GM23248 (cell line): ENCODE data around the gene IFNLR1. TPM values are rescaled to one million over a fixed set of nuclear protein-coding genes. Genes with fewer than 3 reads are reported as not detected.

Experiments used
- DNase-seq: peaks from one replicate; pipeline ENCODE4 v3.0.0-alpha.2; 2015
- H2AFZ ChIP-seq: fragments of 200-600 bp; sonication (generic); 2 replicates; pipeline ENCODE4 v1.6.1; 2016; ENCODE audit warnings: antibody characterized with exemption
- H3F3A ChIP-seq: fragments of 200-600 bp; sonication (generic); 2 replicates; pipeline ENCODE4 v1.6.1; 2016; ENCODE audit warnings: mild to moderate bottlenecking, antibody characterized with exemption, mixed run types; ENCODE audit not compliant: insufficient read depth
- H3K27ac ChIP-seq: fragments of 200-600 bp; sonication (generic); 2 replicates; pipeline ENCODE4 v1.5.1; 2016; ENCODE audit warnings: mild to moderate bottlenecking
- H3K27me3 ChIP-seq: fragments of 200-600 bp; sonication (generic); replicated peaks from 2 replicates; pipeline ENCODE4 v1.6.1; 2016; ENCODE audit warnings: mild to moderate bottlenecking; ENCODE audit not compliant: insufficient read depth
- H3K36me3 ChIP-seq: fragments of 200-600 bp; sonication (generic); 2 replicates; pipeline ENCODE4 v1.6.1; 2016; ENCODE audit warnings: low read depth, mild to moderate bottlenecking
- H3K4me1 ChIP-seq: fragments of 200-600 bp; sonication (generic); 2 replicates; pipeline ENCODE4 v1.6.1; 2016; ENCODE audit warnings: mild to moderate bottlenecking; ENCODE audit not compliant: insufficient read depth
- H3K4me2 ChIP-seq: fragments of 200-600 bp; sonication (generic); one replicate; pipeline ENCODE4 v1.6.1; 2016; ENCODE audit warnings: mild to moderate bottlenecking; ENCODE audit not compliant: unreplicated experiment
- H3K4me3 ChIP-seq: fragments of 200-600 bp; sonication (generic); 2 replicates; pipeline ENCODE4 v1.5.1; 2016; ENCODE audit warnings: mild to moderate bottlenecking
- H3K79me2 ChIP-seq: fragments of 200-600 bp; sonication (generic); 2 replicates; pipeline ENCODE4 v1.6.1; 2016; ENCODE audit warnings: mild to moderate bottlenecking; ENCODE audit not compliant: insufficient read depth
- H3K9ac ChIP-seq: fragments of 200-600 bp; sonication (generic); 2 replicates; pipeline ENCODE4 v1.6.1; 2016; ENCODE audit warnings: mild to moderate bottlenecking
- H3K9me2 ChIP-seq: fragments of 200-600 bp; sonication (generic); 2 replicates; pipeline ENCODE4 v1.6.1; 2016; ENCODE audit warnings: mixed run types, mild to moderate bottlenecking, moderate library complexity; ENCODE audit not compliant: insufficient read depth
- H3K9me3 ChIP-seq: fragments of 200-600 bp; sonication (generic); one replicate; pipeline ENCODE4 v1.6.1; 2017; ENCODE audit warnings: low read depth
- H4K20me1 ChIP-seq: fragments of 200-600 bp; sonication (generic); 2 replicates; pipeline ENCODE4 v1.6.0; 2016; ENCODE audit not compliant: insufficient read depth
- EZH2 ChIP-seq: fragments of 200-600 bp; sonication (generic); IDR thresholded peaks from 2 replicates; pipeline ENCODE4 v1.6.1; 2018; ENCODE audit warnings: antibody characterized with exemption, mild to moderate bottlenecking; ENCODE audit not compliant: insufficient read depth, poor library complexity, severe bottlenecking
- EZH2phosphoT487 ChIP-seq: fragments of 200-600 bp; sonication (generic); IDR thresholded peaks from 2 replicates; pipeline ENCODE4 v1.6.1; 2018; ENCODE audit warnings: antibody characterized with exemption, moderate library complexity, mild to moderate bottlenecking, low read depth; ENCODE audit not compliant: insufficient read depth
- WGBS, 2 experiments: methylation state at CpG; one replicate each; pipeline ENCODE4 v1.1.6; 2015 to 2017; ENCODE audit warnings: low lambda C conversion rate in 2 of 2, low coverage in 1 of 2; ENCODE audit errors: missing lambda C conversion rate in 2 of 2; 5-methylcytosine and 5-hydroxymethylcytosine counted together
- in situ Hi-C: fragments of 300-500 bp; cut with MboI; formaldehyde crosslinking; loops from 2 replicates; pipeline ENCODE4 v1.15.0; 2020
- polyA plus RNA-seq: library from polyadenylated mRNA; unstranded; fragments of >200 nt; fragmentation: Nextera tagmentation; extraction: Ambion mirVana; gene quantifications from 2 replicates; pipeline ENCODE4 v1.2.1, GENCODE V29; 2016
- total RNA-seq: library from RNA; depleted of rRNA; stranded (reverse); fragments of >200 nt; shearing (Covaris generic); gene quantifications from 2 replicates; pipeline ENCODE4 v1.2.3, GENCODE V29; 2014

The IFNLR1 gene
- total and polyA plus RNA-seq, 2 experiments from 2014 or later, result not detected

GRCh38 chr1:24195874-24196273, 8.8 kb upstream of the IFNLR1 start:
- WGBS, 2 experiments, result 50 to 89% methylated on average over 2 to 22 of the region's 22 CpGs
- 0 out of 2 replicates have a peak, but pooled peaks cover 3% of the 10 kb centered on the region for H3F3A ChIP-seq
- H3K9me2 ChIP-seq, result no peaks in the 10 kb centered on the region
- H3K9me3 ChIP-seq, result no peaks in the 10 kb centered on the region
- no peaks in the 10 kb centered on the region for H3K36me3 ChIP-seq
- no peaks in the 10 kb centered on the region for H4K20me1 ChIP-seq
- no peak overlapping the region for H3K4me3 ChIP-seq
- H3K79me2 ChIP-seq, result no peaks in the 10 kb centered on the region
- in situ Hi-C loops, result no loop called here
- no peaks in the 10 kb centered on the region for H3K27me3 ChIP-seq
- H3K9ac ChIP-seq, result no peak overlapping the region
- no peak overlapping the region for H2AFZ ChIP-seq
- TF ChIP-seq EZH2 (no peak), EZH2phosphoT487 (no peak)
- no peaks in the 10 kb centered on the region for H3K4me1 ChIP-seq
- no peak overlapping the region for H3K27ac ChIP-seq
- H3K4me2 ChIP-seq, result no peak overlapping the region
- no peak for DNase-seq

DNA sequence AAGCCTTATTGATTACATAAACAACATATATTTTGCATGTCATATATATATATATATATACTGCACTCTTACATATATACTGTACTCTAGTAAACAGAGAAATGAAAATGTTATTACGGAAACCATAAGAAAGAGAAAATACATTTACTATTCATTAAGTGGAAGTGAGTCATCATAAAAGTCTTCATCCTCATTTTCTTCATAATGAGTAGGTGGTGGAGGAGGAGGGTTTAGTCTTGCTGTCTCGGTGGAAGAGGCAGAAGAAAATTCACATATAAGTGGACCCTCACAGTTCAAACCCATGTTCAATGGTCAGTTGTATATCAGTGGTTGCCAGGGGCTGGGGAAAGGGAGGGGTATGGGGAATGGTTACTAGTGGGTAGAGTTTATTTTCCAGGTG, 8.0 kb upstream of the IFNLR1 start:
- Histone ChIP-seq H3K4me1 (no peaks in the 10 kb centered on the region; the same call in 1 of the 2 replicates), H3K36me3 (no peaks in the 10 kb centered on the region), H4K20me1 (no peaks in the 10 kb centered on the region), H3K27ac (no peak overlapping the region), H2AFZ (no peak overlapping the region), H3K9me3 (no peaks in the 10 kb centered on the region), H3K9me2 (no peaks in the 10 kb centered on the region), H3K79me2 (no peaks in the 10 kb centered on the region), H3F3A (peaks cover 3% of the 10 kb centered on the region; the same call in 1 of the 2 replicates), H3K27me3 (no peaks in the 10 kb centered on the region), H3K9ac (no peak overlapping the region), H3K4me2 (no peak overlapping the region), H3K4me3 (no peak overlapping the region)
- TF ChIP-seq EZH2phosphoT487, result no peak
- TF ChIP-seq EZH2, result no peak
- 83 to 90% methylated on average over 2 of the region's 2 CpGs for WGBS, 2 experiments
- no peak for DNase-seq
- in situ Hi-C loops, result no loop called here

- Histone ChIP-seq H3K9me3 (no peaks in the 10 kb centered on the region), H3K4me1 (no peaks in the 10 kb centered on the region; the same call in 1 of the 2 replicates), H3F3A (peaks cover 9% of the 10 kb centered on the region; the same call in 1 of the 2 replicates), H3K9me2 (no peaks in the 10 kb centered on the region), H3K79me2 (no peaks in the 10 kb centered on the region), H3K27ac (no peak overlapping the region), H3K27me3 (peaks cover under 1% of the 10 kb centered on the region; the same call in 1 of the 2 replicates), H3K36me3 (no peaks in the 10 kb centered on the region), H3K4me2 (no peak overlapping the region), H4K20me1 (no peaks in the 10 kb centered on the region), H3K9ac (no peak overlapping the region), H3K4me3 (no peak overlapping the region), H2AFZ (no peak overlapping the region)
- TF ChIP-seq EZH2phosphoT487 (no peak), EZH2 (no peak)
- DNase-seq, result peak; percentile 18
- in situ Hi-C loops, result no loop called here
- WGBS, 2 experiments, result 50 to 52% methylated on average over 4 of the region's 4 CpGs
These were observed 6.0 kb upstream of the IFNLR1 start for GRCh38 chr1:24193046-24193445.

DNA sequence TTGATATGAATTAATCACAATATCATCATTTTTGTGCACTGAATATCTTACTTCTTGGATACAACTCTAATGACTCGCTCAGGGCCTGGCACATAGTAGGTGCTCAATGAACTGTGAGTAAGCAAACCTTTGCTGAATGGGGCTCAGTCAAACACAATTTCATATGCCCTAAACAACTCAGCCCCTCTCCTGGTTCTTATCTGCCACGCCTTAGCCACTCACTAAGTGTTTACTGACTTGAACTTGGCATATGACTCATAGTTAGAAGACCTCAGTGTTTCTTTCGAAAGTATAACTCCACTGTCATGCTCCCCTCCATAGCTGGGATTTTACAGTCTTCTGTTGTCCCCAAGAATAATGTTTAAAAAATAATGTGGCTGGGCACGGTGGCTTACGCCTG, 4.8 kb upstream of the IFNLR1 start:
- no peak overlapping the region for H3K27ac ChIP-seq
- in situ Hi-C loops, result no loop called here
- TF ChIP-seq EZH2, result no peak
- no peak for TF ChIP-seq EZH2phosphoT487

More for the DNA sequence above, 4.8 kb upstream of the IFNLR1 start:
- Histone ChIP-seq H3K4me3 (no peak overlapping the region), H3K27me3 (peaks cover 4% of the 10 kb centered on the region), H3K79me2 (no peaks in the 10 kb centered on the region), H3K9ac (no peak overlapping the region), H3F3A (peaks cover 6% of the 10 kb centered on the region; the same call in 1 of the 2 replicates), H3K4me2 (no peak overlapping the region), H3K4me1 (no peaks in the 10 kb centered on the region; the same call in 1 of the 2 replicates), H3K36me3 (no peaks in the 10 kb centered on the region), H2AFZ (no peak overlapping the region), H3K9me2 (no peaks in the 10 kb centered on the region), H3K9me3 (no peaks in the 10 kb centered on the region), H4K20me1 (no peaks in the 10 kb centered on the region)
- DNase-seq, result peak; percentile 62
- 77 to 81% methylated on average over 5 of the region's 5 CpGs for whole genome bisulfite sequencing, 2 experiments
